ENCODE results near the gene PDE3A.
"Not testable (repeated sequence)": the region's sequence is repeated elsewhere in the genome, so short reads cannot be mapped to it uniquely, and the experiment has no call there.

Gene PDE3A

GRCh38 chr12:20527417-20528163 is 159.3 kb downstream of the PDE3A start:
- DNase-seq (ENCODE audit: extremely low read depth in 1 of 2, low read depth in 1 of 2): no peak

DNA sequence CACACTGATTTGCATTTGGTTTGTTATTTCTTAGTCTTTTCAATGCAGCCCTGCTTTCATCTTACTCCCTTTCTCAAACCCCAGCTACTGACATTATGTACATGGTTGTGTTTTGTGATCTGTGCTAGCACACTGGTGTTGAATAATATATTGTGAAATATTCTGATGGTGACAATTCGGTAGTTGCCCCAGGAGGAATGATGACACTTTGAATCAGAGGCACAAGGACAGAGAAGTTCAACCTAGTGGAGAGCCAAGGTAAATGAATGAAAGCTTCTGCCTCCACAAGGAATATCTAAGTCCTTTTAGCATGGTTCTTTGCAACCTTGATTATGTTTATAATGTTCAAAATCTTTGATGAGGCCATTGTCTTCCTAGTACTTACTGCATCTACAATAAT is 159.9 kb downstream of the PDE3A start:
- DNase-seq (ENCODE audit: extremely low read depth in 1 of 2, low read depth in 1 of 2): no peak

DNA sequence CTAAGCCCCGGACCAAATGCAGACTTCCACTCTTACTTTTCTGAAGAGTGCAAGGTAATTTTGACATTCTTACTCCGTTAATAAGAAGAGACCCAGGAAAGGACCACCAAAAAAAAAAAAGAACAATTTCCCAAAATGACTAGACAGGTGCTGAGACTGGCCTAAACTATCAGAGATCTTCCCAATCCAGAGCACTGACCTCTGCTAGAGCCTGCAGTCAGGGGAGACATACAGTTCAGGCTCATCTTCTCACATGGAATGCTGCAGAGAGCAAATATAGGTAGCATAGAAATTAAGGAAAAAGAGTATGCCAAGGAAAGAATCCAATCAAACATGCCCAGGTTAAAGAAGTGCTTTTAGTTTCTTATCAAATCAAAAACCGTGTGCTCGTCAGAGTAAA is 177.9 kb downstream of the PDE3A start:
- no peak for DNase-seq (ENCODE audit: extremely low read depth in 1 of 2, low read depth in 1 of 2)

DNA sequence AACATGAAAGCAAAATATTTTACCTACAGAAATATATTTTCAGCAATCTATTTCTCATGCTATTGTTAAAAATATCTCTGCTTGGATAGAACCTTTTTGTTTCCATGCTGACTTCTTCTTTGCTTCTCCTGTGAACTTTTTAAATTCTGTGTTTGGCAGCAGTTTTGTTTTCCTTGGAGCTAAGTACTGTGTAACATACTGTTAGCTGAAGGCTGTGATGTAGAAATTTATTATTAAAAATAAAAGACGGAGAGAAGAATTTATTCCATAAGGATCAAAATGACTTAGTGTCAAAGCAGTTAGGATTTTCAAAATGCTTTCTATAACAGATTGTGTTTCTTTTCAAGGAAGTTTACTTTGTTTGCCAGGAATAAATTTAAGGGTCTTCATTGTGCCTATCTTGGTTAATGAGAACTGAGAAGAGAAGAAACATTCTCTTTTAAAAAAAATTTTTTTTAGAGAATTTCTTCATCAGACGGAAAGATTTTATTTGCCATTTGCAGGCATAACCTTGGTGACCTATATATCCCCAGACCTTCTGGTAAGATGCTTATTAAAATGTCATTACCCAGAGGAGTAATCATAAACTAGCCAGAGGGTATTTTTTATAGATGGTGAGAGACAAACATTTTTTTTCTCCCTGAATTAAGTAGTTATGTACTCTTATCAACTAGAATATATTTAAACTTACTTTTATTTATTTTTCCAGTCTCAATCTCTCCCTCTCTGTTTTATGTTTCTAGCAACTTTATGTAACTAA is 179.7 kb downstream of the PDE3A start:
- DNase-seq (ENCODE audit: extremely low read depth in 1 of 2, low read depth in 1 of 2): no peak

GRCh38 chr12:20548611-20549010 is 180.3 kb downstream of the PDE3A start:
- DNase-seq (ENCODE audit: extremely low read depth in 1 of 2, low read depth in 1 of 2): no peak

DNA sequence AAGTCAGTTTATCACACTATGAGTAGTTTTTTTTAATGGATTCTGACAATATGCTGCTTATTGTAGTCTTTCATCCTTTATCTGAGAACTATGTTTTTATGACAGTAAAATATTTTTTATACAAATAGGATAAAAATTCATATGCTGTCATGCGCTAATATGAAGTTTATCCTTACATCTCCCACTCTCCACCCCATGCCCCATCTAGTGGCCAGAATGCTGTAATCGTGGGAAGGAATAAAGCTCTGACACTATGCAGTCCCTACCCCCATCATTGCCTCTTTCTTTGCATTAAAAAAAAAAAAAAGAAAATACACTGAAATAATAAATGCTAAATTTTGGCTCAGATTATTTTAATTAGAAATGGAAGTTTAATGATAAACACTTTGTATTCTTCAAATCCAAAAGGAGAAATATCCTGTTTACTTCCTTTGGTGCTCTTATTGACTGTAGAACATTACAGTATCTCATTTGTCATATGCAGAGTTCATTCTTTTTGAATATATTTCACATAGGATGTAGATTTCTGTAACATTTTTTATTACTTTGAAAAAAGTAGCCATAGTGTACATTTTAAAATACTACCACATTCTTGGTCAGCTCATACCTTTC is 180.9 kb downstream of the PDE3A start:
- no peak for DNase-seq (ENCODE audit: extremely low read depth in 1 of 2, low read depth in 1 of 2)

- not testable (repeated sequence) for DNase-seq (ENCODE audit: extremely low read depth in 1 of 2, low read depth in 1 of 2)
Observed at GRCh38 chr12:20551742-20552442, 183.6 kb downstream of the PDE3A start.

DNA sequence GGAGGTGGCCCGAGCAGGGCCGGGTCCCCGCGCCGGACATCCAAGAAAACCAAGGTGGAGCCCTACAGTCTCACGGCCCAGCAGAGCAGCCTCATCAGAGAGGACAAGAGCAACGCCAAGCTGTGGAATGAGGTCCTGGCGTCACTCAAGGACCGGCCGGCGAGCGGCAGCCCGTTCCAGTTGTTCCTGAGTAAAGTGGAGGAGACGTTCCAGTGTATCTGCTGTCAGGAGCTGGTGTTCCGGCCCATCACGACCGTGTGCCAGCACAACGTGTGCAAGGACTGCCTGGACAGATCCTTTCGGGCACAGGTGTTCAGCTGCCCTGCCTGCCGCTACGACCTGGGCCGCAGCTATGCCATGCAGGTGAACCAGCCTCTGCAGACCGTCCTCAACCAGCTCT is 184.2 kb downstream of the PDE3A start:
- DNase-seq (ENCODE audit: extremely low read depth in 1 of 2, low read depth in 1 of 2): not testable (repeated sequence)

- no peak for DNase-seq (ENCODE audit: extremely low read depth in 1 of 2, low read depth in 1 of 2)
Observed at GRCh38 chr12:20555015-20555414, 186.7 kb downstream of the PDE3A start.

DNA sequence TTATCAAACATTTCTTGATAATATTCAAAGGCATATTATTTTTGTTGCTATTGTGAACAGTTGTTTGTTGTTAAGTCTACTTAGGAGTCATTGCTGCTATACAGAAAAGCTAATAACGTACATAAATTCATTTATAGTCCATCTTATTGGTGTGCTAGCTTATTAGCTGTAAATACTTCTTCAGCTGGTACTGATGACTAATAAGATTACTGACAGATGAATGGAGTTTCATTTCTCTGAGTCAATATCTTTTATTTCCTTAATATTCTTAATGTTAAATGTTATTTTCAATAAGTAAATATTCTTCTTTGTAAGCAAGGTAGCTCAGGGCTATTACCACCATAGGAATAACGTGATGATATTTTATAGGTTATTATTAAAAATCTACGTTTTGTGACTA is 187.4 kb downstream of the PDE3A start:
- DNase-seq (ENCODE audit: extremely low read depth in 1 of 2, low read depth in 1 of 2): no peak

DNA sequence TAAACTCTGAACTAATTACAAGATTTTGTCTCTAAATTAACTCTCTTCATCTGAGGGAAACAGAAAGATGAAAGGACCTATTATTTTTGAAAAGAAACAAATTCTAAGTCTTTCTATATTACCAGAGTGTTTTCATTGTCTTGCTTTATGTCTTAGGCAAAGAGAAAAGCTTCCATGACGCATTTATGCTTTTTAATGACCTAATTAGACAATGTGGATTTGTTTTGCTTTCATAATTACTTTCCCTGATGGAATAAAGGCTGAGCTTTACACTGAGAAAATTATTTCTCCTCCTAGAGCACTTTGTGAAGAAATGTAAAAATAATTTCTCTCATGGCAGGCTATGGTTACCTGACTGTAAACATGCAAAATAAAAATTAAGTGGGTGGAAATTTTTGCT is 188.8 kb downstream of the PDE3A start:
- DNase-seq (ENCODE audit: extremely low read depth in 1 of 2, low read depth in 1 of 2): no peak

GRCh38 chr12:20560935-20561334 is 192.6 kb downstream of the PDE3A start:
- no peak for DNase-seq (ENCODE audit: extremely low read depth in 1 of 2, low read depth in 1 of 2)

DNA sequence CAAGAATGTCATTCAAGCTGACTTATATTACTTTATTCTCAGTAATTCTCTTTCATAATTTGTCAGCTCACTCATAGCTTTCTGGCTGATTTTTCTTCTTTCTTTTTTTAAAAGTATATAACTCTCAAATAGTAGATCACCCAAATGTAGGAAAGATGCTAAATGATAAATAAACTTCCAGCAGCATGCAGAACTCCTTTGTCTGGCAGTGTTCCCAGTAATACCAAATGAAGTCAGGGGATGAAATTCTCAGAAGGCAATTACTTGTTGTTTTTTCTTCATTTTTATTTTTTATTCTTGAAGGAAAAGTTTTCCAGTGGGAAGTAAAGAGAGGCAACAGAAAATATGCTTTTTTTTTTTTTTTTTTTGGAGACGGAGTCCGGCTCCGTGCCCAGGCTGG is 193.5 kb downstream of the PDE3A start:
- no peak for DNase-seq (ENCODE audit: extremely low read depth in 1 of 2, low read depth in 1 of 2)

GRCh38 chr12:20567413-20567812 is 199.1 kb downstream of the PDE3A start:
- no peak for DNase-seq (ENCODE audit: extremely low read depth in 1 of 2, low read depth in 1 of 2)

DNA sequence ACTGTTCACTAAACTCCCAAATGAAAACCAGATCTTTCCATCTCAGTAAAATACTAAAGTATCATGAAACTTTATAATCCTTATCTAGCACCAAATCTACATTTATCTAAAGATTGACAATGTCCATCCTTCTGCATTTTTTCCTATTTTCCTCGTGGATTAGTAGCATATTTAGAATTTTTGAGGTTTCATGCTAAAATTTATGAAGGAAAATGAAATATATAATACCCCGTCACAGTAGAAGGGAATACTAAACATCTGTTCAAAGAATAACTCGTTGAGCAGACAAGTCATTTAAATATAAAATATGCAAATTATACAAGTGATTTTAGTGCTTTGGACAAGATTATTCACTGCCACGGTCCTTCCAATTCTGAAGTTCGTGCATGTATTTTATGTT is 204.1 kb downstream of the PDE3A start:
- no peak for DNase-seq (ENCODE audit: extremely low read depth in 1 of 2, low read depth in 1 of 2)

- DNase-seq (ENCODE audit: extremely low read depth in 1 of 2, low read depth in 1 of 2): no peak
Observed at GRCh38 chr12:20576528-20576927, 208.2 kb downstream of the PDE3A start.

- DNase-seq (ENCODE audit: extremely low read depth in 1 of 2, low read depth in 1 of 2): no peak
Observed at GRCh38 chr12:20577054-20577453, 208.7 kb downstream of the PDE3A start.

- DNase-seq (ENCODE audit: extremely low read depth in 1 of 2, low read depth in 1 of 2): no peak
Observed at GRCh38 chr12:20578142-20578541, 209.8 kb downstream of the PDE3A start.

GRCh38 chr12:20585055-20585625 is 216.8 kb downstream of the PDE3A start:
- no peak for DNase-seq (ENCODE audit: extremely low read depth in 1 of 2, low read depth in 1 of 2)

DNA sequence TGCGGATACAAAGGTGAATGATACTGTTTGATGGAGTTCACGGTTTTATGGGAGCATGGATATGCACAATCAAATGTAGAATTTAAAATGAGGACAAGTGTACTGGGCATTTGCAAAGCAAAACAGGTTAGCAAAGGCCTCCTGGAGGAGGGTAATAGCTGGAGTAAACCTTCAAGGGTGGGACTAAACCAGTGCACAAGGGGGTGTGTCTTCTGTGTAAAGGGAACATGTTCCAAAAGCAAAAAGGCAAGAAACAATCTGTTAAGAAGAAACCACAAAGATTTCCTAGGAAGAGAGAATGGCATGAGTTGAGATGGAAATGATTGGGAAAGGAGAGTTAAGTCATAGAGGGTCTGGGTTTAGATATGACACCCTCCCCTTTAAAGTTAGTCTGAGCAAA is 217.6 kb downstream of the PDE3A start:
- no peak for DNase-seq (ENCODE audit: extremely low read depth in 1 of 2, low read depth in 1 of 2)

GRCh38 chr12:20588042-20588441 is 219.7 kb downstream of the PDE3A start:
- no peak for DNase-seq (ENCODE audit: extremely low read depth in 1 of 2, low read depth in 1 of 2)
